ENCODE data around the gene IGF1R.

The IGF1R gene

GRCh38 chr15:98803228-98804056, 155.1 kb downstream of the IGF1R start:
- DNase-seq, result no peak

GRCh38 chr15:98804057-98804380, 155.7 kb downstream of the IGF1R start:
- no peak for DNase-seq

GRCh38 chr15:98805434-98806274, 157.3 kb downstream of the IGF1R start:
- DNase-seq, result no peak

DNA sequence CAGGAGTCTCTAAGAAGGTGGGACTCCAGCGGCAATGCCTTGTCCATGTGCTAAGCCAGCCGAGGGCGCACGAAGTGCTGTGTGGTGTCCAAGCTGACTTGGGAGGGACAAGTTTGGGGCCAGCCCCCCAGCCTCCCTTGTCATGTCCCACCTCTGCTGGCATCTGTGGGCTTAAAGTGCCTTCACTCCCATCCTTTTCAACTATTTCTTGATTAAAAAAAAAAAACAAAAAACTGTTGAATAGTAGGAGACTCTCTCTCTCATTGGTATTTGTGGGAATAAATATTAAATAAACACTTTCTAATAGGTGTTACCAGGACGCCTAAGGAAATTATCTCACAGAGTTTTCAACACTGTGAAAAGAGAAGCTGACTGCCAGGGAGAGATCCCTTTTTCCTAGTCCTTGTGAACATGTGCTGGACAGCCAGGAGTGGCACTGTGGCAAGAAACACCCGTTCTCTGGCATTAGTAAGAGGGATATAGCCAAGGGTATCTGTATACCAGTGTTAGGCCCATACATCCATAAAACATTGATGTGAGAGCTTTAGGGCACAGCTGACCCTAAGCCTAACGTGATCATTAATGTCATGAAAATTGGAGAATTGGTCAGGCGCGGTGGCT, 158.0 kb downstream of the IGF1R start:
- no peak for DNase-seq

DNA sequence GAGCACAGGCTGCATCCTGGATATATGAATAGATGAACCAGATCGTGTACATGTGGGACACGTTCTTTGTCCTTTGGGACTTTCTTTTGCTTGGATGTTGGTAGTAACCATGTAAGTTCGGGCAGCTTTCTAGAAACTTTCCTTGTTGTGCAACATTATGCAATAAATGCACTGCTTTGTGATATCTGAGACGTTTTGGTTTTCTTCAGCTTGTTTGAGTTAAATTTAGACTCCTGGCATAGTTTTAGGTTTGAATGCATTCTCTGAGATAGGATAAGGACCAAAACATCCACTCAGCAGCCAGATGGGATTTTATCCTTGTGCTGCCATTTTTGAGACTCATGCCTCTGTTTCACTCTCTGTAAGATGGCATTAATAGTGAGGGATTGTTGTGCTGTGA, 158.9 kb downstream of the IGF1R start:
- DNase-seq, result no peak

- no peak for DNase-seq
Observed at GRCh38 chr15:98809273-98809672, 160.9 kb downstream of the IGF1R start.

GRCh38 chr15:98812716-98813446, 164.5 kb downstream of the IGF1R start:
- no peak for DNase-seq

DNA sequence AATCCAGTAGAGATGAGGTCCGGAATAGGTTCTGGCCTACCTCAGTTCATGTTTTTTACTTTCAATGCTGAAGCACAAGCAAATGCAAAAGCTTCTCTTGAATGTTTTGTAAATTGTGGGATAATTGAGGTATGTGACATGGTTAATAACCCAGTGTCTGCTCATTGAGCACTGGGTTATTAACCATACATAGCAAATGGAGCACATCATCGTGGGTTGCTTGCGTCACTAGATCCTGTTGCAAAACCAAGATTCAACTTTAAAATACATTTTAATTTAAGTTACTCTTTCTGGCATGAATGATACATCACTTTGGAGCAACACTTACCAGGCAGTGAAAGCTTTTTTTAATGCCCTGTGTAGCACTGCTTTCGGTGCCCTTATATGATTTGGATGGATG, 165.6 kb downstream of the IGF1R start:
- no peak for DNase-seq

DNA sequence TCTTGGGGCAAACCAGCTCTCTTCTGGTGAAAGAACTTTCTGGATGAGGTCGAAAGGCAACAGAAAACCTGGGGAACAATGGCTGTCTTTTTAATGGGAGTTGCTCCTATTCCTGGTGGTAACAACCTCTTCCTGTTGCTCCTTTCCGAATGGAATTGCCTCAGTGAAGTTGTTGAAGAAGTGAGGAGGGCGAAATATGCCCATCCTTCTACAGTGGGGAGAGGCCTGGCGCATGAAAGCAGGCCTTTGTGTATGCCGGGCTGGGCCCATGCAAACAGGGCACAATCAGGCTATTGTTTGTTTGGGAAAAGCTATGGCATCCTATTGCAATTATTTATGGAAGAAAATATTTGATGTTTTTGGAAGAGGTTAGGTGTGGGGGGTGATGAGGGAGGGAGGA, 166.9 kb downstream of the IGF1R start:
- DNase-seq, result no peak

- no peak for DNase-seq
Observed at GRCh38 chr15:98817745-98818144, 169.4 kb downstream of the IGF1R start.

DNA sequence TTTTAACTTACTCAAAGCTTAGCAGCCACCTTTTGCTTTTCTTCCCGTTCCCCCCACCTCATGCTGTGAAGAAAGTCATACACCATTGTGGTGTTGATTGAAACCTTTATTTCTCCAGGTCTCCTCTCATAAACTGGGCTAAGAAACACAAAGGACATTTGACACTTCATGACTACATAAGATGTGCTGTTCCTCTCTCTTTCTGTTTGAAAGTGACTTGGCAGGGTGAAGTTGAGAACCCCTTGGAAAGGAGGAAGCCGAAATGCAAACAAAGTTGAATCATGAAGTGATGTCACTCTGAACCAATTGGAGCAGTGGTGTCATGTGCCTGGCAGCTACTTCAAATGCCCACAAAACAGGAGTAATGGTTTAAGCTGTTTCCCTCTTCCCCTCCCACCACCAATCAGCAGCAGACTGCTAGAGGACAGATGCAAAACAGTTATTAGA, 174.7 kb downstream of the IGF1R start:
- DNase-seq, result no peak

GRCh38 chr15:98823616-98824015, 175.3 kb downstream of the IGF1R start:
- no peak for DNase-seq

- no peak for DNase-seq
Observed at GRCh38 chr15:98824595-98824994, 176.3 kb downstream of the IGF1R start.

DNA sequence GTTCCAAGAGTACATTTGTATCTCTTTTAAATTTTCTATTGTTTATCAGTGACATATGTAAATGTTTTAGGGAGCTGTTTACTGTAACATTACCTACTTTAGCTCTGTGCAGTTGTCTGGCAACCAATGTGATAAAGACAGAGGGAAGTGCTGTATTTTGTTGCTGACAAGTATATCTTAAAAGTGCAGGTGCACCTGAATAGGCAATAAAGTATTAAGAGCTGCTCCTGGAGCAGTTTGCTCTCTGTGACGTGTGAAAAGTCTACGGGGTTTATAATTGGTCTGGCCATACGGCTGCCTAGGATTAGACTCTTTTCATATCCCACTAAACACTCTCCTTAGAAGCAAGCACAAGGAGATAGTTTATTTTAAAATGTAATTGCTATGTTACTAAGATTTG, 178.3 kb downstream of the IGF1R start:
- DNase-seq, result no peak

DNA sequence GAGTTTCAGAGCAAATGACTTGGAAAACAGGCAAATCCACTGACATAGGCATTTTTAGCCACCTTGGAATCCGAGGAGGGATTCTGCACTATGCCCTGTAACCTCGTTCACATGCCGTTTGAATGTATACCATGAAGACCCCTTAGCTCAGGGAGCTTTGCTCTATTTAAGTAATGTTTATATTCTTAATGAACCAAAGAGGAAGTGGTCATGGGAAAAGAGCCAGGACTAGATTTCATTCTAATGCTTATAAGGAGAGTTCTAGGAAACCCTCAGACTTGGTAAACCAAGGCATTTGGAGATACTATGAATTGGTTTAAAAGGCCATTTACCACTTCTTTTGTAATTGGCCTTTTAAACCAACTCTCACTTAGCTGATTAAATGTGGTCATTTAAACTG, 178.9 kb downstream of the IGF1R start:
- DNase-seq, result no peak

GRCh38 chr15:98830034-98830634, 181.8 kb downstream of the IGF1R start:
- DNase-seq, result no peak

- DNase-seq, result no peak
Observed at GRCh38 chr15:98834976-98835375, 186.6 kb downstream of the IGF1R start.

DNA sequence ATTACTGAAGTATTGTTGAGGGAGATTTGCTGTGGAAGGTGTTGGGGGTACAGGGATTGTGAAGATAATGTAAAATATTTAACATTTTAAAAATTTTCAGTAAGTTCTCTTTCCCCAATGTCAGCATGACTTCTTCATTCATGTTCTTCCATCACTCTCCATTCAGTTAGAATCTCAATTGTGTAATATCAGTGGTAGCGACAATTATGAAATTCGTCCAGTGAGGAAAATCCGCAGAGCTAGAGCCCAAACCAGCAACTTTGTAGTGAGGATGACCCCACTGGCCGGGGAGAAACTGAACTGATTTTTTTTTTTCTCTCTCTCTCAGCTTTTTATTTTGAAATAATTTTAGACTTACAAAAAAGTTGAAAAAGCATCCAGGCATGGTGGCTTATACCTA, 187.5 kb downstream of the IGF1R start:
- DNase-seq, result no peak

DNA sequence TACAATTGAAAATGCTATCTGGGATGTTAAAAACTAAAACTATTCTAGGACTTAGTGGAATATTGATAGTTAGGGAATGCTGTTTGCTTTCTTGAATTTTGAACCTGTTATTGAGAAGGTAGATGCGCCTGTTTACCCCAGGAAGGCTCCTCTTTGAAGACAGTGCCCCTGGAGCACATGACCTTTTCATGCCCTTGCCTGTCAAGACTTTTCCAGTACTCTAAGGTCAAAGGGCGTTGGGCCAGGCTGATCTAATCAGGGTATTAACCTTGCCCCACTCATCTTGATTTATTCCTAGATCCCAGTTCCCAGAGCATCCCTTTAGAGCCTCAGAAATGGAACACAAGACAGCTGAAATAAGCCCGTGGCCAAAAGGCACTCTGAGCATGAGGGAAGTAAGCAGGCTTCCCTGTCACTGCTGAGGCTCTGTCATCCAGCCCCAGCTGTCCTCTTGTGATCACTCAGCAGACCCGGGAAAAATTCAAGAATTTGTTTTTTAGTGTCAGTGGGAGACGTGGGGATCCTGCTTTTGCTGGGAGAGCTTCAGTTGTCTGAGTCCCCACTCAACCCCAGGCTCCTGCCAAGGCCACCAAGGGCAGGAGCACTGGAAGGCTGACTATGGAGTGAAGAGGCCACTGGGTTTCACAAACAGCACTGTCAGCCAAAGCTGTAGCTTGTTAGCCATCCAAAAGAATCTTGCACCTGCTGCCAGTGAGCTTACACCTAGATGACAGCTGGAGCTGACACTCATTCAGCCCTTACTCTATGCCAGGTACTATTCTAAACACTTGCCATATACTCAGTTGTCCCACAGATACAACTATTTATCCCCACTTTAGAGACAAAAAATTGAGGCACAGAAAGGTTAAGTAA, 190.3 kb downstream of the IGF1R start:
- DNase-seq, result no peak

- DNase-seq, result no peak
Observed at GRCh38 chr15:98840053-98840452, 191.7 kb downstream of the IGF1R start.

GRCh38 chr15:98841419-98841970, 193.2 kb downstream of the IGF1R start:
- DNase-seq, result no peak
